KMS-11 (cell line): Measurements from ENCODE around the gene EPHB1.

Source experiments
- H2AFZ ChIP-seq: fragments of 200-600 bp; sonication (generic); 2 replicates; pipeline ENCODE4 v1.6.1; 2016; ENCODE audit warnings: antibody characterized with exemption, mixed run types, low read depth
- H3K27ac ChIP-seq: fragments of 200-600 bp; sonication (generic); 2 replicates; pipeline ENCODE4 v1.6.1; 2016; ENCODE audit warnings: mild to moderate bottlenecking, mixed run types
- H3K27me3 ChIP-seq: fragments of 200-600 bp; sonication (generic); 2 replicates; pipeline ENCODE4 v1.6.1; 2017; ENCODE audit warnings: mild to moderate bottlenecking, low read depth, mixed run types, moderate library complexity; ENCODE audit not compliant: insufficient read depth
- H3K36me3 ChIP-seq: fragments of 200-600 bp; sonication (generic); 2 replicates; pipeline ENCODE4 v1.6.1; 2017; ENCODE audit warnings: mild to moderate bottlenecking, mixed run types; ENCODE audit not compliant: insufficient read depth
- H3K4me1 ChIP-seq: fragments of 200-600 bp; sonication (generic); 2 replicates; pipeline ENCODE4 v1.6.1; 2016; ENCODE audit warnings: mild to moderate bottlenecking, low read depth, mixed run types; ENCODE audit not compliant: poor library complexity, severe bottlenecking
- H3K4me2 ChIP-seq: fragments of 200-600 bp; sonication (generic); 2 replicates; pipeline ENCODE4 v1.7.0; 2016; ENCODE audit warnings: mild to moderate bottlenecking, mixed run types
- H3K4me3 ChIP-seq: fragments of 200-600 bp; sonication (generic); IDR thresholded peaks from 2 replicates; pipeline ENCODE4 v1.6.1; 2017; ENCODE audit warnings: low read depth, low read length, mixed read lengths; ENCODE audit not compliant: insufficient read depth
- H3K79me2 ChIP-seq: fragments of 200-600 bp; sonication (generic); 2 replicates; pipeline ENCODE4 v1.6.1; 2016; ENCODE audit warnings: low read depth, mixed run types; ENCODE audit not compliant: insufficient read depth
- H3K9ac ChIP-seq: fragments of 200-600 bp; sonication (generic); 2 replicates; pipeline ENCODE4 v1.6.1; 2016; ENCODE audit warnings: mild to moderate bottlenecking, mixed run types
- H4K20me1 ChIP-seq: fragments of 200-600 bp; sonication (generic); 2 replicates; pipeline ENCODE4 v1.6.1; 2016; ENCODE audit warnings: mild to moderate bottlenecking, mixed run types; ENCODE audit not compliant: insufficient read depth
- TF ChIP-seq, protein P1 (sequence below): fragments of 200-600 bp; sonication (generic); conservative IDR thresholded peaks from 2 replicates; pipeline ENCODE4 v1.6.1; 2017; ENCODE audit warnings: low read depth, mild to moderate bottlenecking, antibody characterized with exemption, low read length, moderate library complexity, mixed read lengths

Gene EPHB1

GRCh38 chr3:135235541-135235940 is 440.5 kb downstream of the EPHB1 start:
- no peak overlapping the region for H2AFZ ChIP-seq
- H3K4me1 ChIP-seq = no peaks in the 10 kb centered on the region
- TF ChIP-seq, protein P1, sequence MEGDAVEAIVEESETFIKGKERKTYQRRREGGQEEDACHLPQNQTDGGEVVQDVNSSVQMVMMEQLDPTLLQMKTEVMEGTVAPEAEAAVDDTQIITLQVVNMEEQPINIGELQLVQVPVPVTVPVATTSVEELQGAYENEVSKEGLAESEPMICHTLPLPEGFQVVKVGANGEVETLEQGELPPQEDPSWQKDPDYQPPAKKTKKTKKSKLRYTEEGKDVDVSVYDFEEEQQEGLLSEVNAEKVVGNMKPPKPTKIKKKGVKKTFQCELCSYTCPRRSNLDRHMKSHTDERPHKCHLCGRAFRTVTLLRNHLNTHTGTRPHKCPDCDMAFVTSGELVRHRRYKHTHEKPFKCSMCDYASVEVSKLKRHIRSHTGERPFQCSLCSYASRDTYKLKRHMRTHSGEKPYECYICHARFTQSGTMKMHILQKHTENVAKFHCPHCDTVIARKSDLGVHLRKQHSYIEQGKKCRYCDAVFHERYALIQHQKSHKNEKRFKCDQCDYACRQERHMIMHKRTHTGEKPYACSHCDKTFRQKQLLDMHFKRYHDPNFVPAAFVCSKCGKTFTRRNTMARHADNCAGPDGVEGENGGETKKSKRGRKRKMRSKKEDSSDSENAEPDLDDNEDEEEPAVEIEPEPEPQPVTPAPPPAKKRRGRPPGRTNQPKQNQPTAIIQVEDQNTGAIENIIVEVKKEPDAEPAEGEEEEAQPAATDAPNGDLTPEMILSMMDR = no peak
- no peaks in the 10 kb centered on the region for H3K79me2 ChIP-seq
- no peak overlapping the region for H3K27ac ChIP-seq
- H3K27me3 ChIP-seq = no peaks in the 10 kb centered on the region
- no peak overlapping the region for H3K4me2 ChIP-seq
- H3K9ac ChIP-seq = no peak overlapping the region
- no peaks in the 10 kb centered on the region for H4K20me1 ChIP-seq
- H3K36me3 ChIP-seq = no peaks in the 10 kb centered on the region
- no peak overlapping the region for H3K4me3 ChIP-seq

GRCh38 chr3:135237371-135238143 is 442.5 kb downstream of the EPHB1 start:
- Histone ChIP-seq H2AFZ (no peak overlapping the region), H3K27ac (no peak overlapping the region), H3K79me2 (no peaks in the 10 kb centered on the region), H4K20me1 (no peaks in the 10 kb centered on the region), H3K27me3 (no peaks in the 10 kb centered on the region), H3K4me3 (no peak overlapping the region), H3K4me2 (no peak overlapping the region), H3K9ac (no peak overlapping the region), H3K4me1 (no peaks in the 10 kb centered on the region), H3K36me3 (no peaks in the 10 kb centered on the region)
- TF ChIP-seq, protein P1 = no peak

GRCh38 chr3:135238236-135238830 is 443.3 kb downstream of the EPHB1 start:
- no peak overlapping the region for H3K4me2 ChIP-seq
- no peak overlapping the region for H2AFZ ChIP-seq
- no peaks in the 10 kb centered on the region for H3K79me2 ChIP-seq
- H3K27ac ChIP-seq = no peak overlapping the region
- no peaks in the 10 kb centered on the region for H3K4me1 ChIP-seq
- H3K36me3 ChIP-seq = no peaks in the 10 kb centered on the region
- H3K4me3 ChIP-seq = no peak overlapping the region
- TF ChIP-seq, protein P1 = no peak
- H3K27me3 ChIP-seq = no peaks in the 10 kb centered on the region
- no peaks in the 10 kb centered on the region for H4K20me1 ChIP-seq
- no peak overlapping the region for H3K9ac ChIP-seq

GRCh38 chr3:135238871-135239614 is 444.0 kb downstream of the EPHB1 start:
- H3K27ac ChIP-seq = no peak overlapping the region
- H3K9ac ChIP-seq = no peak overlapping the region
- H3K4me1 ChIP-seq = no peaks in the 10 kb centered on the region
- no peak overlapping the region for H2AFZ ChIP-seq
- no peaks in the 10 kb centered on the region for H3K79me2 ChIP-seq
- no peak overlapping the region for H3K4me2 ChIP-seq
- no peaks in the 10 kb centered on the region for H4K20me1 ChIP-seq
- no peaks in the 10 kb centered on the region for H3K36me3 ChIP-seq
- H3K4me3 ChIP-seq = no peak overlapping the region
- TF ChIP-seq, protein P1 = no peak
- no peaks in the 10 kb centered on the region for H3K27me3 ChIP-seq
